ENCODE results near the gene DAPK2.

The DAPK2 gene

GRCh38 chr15:63874616-63875015, 171.7 kb downstream of the DAPK2 start:
- H3K27ac Mint-ChIP-seq, result no peak overlapping the region
- peaks cover 25% of the 10 kb centered on the region for H3K4me1 Mint-ChIP-seq (ENCODE audit: low read depth)

DNA sequence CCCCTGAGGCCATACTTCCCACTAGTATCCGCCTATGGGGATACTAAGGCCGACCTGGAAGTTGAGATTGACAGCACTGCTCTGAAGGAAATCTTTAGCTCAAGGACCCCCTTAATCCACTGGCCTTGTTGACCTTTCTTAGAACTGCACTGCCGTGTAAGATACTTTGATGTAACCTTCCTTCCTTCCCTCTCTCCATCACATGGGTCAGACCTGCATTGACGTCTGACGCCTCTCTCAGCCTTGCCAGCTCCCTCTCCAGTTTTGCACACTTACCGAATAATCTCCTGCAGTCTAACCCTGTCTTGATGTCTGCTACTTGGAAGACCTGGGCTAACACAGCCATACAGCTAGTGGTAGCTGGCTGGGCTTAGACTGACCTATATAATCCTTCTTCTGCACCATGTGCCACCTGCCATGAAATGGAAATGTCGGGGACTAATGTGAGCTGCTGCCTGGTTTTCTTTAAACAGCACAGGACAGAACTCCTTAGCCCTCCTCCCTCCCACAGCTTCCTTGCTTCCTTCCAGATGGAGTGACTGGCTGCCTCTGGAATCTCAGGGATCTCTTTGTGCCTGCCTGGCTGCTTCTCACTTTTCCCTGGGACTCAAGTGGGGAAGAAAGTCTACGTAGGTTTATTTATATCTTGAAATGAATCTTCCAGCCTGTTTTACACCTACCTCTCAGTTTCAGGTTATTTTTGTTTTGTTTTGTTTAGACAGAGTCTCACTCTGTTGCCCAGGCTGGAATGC, 173.3 kb downstream of the DAPK2 start:
- Mint-ChIP-seq H3K27ac (no peak overlapping the region), H3K4me1 (ENCODE audit: low read depth) (peaks cover 31% of the 10 kb centered on the region), H3K9me3 (peaks cover 7% of the 10 kb centered on the region), H3K4me3 (no peak overlapping the region), H3K27me3 (no peaks in the 10 kb centered on the region), H3K36me3 (ENCODE audit: low read depth) (no peaks in the 10 kb centered on the region)

More at GRCh38 chr15:63874616-63875015, 171.7 kb downstream of the DAPK2 start:
- Mint-ChIP-seq H3K9me3 (peaks cover 7% of the 10 kb centered on the region), H3K4me3 (no peak overlapping the region), H3K36me3 (ENCODE audit: low read depth) (no peaks in the 10 kb centered on the region), H3K27me3 (no peaks in the 10 kb centered on the region)

DNA sequence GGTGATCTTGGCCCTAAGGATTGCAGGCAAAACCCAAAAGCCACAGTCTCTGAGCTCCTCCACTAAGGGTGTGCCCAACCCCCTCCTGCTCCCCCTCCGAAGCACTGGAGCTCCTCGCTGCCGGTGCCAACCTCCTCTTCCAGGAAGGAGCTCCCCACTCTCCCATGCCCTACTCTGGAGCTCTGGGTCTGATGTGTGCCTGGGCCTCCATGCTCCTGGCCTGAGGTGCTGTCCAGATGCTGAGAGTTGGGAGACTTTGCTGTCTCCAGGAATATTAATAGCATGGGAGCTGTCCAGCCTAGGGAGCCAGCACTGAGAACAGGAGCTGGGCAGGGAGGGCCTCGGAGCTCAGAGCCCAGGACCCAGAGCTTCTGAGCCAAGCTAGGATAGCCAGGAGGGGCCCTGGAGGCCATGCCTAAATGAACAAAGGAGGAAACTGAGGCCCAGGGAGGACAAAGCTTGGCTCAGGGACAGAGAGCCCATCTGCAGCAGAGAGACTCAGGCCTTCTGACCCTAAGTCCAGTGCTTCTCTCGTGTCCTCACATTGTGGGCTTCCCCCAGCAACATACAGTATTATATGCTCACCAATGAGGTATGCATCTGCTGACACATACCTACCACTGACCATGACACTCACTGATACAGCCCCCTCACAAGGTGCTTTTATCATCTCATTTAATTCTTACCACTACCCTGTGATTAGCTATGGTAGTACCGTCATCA, 175.6 kb downstream of the DAPK2 start:
- Mint-ChIP-seq H3K36me3 (ENCODE audit: low read depth) (no peaks in the 10 kb centered on the region), H3K4me1 (ENCODE audit: low read depth) (peaks cover 26% of the 10 kb centered on the region), H3K4me3 (no peak overlapping the region), H3K9me3 (peaks cover 7% of the 10 kb centered on the region), H3K27me3 (no peaks in the 10 kb centered on the region), H3K27ac (peak overlapping the region; percentile 84)

DNA sequence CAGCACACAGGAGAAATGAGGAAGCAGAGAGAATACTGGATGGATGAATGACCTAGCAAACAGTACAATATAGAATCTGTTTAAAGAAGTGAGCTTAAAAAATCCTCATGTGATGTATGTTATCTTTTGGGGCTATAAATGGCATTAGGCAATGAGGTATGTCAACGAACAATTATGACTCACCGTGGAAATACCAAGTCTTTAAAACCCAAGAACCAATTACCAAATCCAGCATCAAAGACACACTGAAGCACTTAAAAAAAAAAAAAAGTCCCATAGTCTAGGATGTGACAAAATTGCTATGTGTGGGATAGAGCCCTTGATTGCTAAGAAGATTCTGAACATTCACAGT, 176.3 kb downstream of the DAPK2 start:
- Mint-ChIP-seq H3K27ac (peak overlapping the region; percentile 84), H3K27me3 (no peaks in the 10 kb centered on the region), H3K4me1 (ENCODE audit: low read depth) (peaks cover 26% of the 10 kb centered on the region), H3K9me3 (peaks cover 7% of the 10 kb centered on the region), H3K4me3 (peak overlapping the region; percentile 42), H3K36me3 (ENCODE audit: low read depth) (no peaks in the 10 kb centered on the region)

- Mint-ChIP-seq H3K4me1 (ENCODE audit: low read depth) (peaks cover 26% of the 10 kb centered on the region), H3K4me3 (peak overlapping the region; percentile 42), H3K36me3 (ENCODE audit: low read depth) (no peaks in the 10 kb centered on the region), H3K9me3 (peaks cover 7% of the 10 kb centered on the region), H3K27ac (peak overlapping the region; percentile 84), H3K27me3 (no peaks in the 10 kb centered on the region)
Measured at GRCh38 chr15:63869371-63870042, 176.8 kb downstream of the DAPK2 start.

DNA sequence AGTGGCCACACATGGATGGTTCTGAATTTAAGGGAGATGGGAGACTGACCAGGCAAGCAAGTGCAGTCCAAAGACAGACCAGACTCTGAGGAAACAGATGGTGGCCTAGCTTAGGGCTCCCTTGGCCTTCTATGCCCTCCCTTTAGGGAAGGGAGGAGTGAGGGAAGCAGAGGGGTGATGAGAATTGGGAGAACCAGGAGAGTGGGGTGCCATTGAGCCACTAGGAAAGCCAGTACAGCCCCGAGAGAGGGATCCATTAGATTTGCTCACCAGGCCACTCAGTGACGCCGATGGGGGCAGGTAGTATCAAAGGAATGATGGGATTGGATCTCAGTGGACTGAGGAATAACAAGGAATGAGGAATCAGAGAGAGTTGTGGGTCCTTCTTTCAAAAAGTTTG, 182.1 kb downstream of the DAPK2 start:
- Mint-ChIP-seq H3K4me3 (no peak overlapping the region), H3K4me1 (ENCODE audit: low read depth) (peaks cover 24% of the 10 kb centered on the region), H3K36me3 (ENCODE audit: low read depth) (no peaks in the 10 kb centered on the region), H3K27me3 (no peaks in the 10 kb centered on the region), H3K9me3 (no peaks in the 10 kb centered on the region), H3K27ac (no peak overlapping the region)

DNA sequence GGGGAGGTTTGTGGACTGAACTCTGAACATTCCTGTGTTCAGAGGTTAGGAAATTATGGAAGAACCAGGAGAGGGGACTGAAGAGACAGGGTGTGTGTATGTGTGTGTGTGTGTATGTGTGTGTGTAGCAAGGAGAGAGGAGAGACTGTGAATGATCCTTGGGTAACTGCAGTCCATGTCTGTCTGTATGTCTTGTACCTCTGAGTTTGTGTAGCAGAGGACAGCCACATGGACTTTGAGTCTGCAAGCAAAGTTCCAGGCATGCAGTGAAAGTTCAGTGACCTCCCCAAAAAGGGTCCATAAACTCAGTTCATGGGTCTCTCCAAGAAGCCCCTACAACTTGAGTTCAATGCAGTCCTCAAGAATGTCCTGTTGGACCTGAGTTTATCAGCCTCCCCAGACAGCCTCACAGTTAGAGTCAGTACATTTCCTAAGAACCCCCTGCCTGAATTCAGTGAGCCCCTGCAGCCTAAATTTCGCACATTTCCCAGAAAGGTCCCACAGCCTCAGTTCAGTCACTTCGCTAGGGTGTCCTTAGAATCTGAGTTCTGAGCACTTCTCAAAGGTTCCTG, 184.3 kb downstream of the DAPK2 start:
- Mint-ChIP-seq H3K36me3 (ENCODE audit: low read depth) (no peaks in the 10 kb centered on the region), H3K27ac (no peak overlapping the region), H3K4me3 (no peak overlapping the region), H3K9me3 (no peaks in the 10 kb centered on the region), H3K4me1 (ENCODE audit: low read depth) (peaks cover 39% of the 10 kb centered on the region), H3K27me3 (no peaks in the 10 kb centered on the region)

DNA sequence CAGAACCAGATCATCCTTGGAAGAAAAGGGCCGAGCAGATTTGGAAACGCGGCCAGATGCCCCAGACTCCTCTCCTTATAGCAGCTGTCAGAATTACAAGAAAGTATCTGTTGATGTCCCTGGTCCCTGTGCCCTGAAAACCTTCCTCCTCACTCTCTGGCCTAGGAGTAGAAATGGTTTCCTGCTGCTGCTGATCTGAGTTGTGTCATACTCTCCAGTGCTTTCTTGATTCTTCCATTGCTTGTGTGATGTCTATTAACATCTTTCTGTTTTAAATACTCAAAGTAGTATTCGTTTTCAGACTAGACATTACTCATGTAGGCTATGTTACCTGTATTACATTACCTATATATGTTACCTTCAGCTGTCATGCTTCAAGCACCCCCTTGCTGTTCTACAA, 185.7 kb downstream of the DAPK2 start:
- no peaks in the 10 kb centered on the region for H3K36me3 Mint-ChIP-seq (ENCODE audit: low read depth)
- no peaks in the 10 kb centered on the region for H3K9me3 Mint-ChIP-seq
- no peak overlapping the region for H3K4me3 Mint-ChIP-seq
- peaks cover 51% of the 10 kb centered on the region for H3K4me1 Mint-ChIP-seq (ENCODE audit: low read depth)
- peak overlapping the region; percentile 51 for H3K27ac Mint-ChIP-seq
- H3K27me3 Mint-ChIP-seq, result no peaks in the 10 kb centered on the region

- Mint-ChIP-seq H3K27me3 (no peaks in the 10 kb centered on the region), H3K36me3 (ENCODE audit: low read depth) (no peaks in the 10 kb centered on the region), H3K9me3 (no peaks in the 10 kb centered on the region), H3K4me3 (peak overlapping the region; percentile 17), H3K27ac (peak overlapping the region; percentile 65), H3K4me1 (ENCODE audit: low read depth) (peaks cover 55% of the 10 kb centered on the region)
Measured at GRCh38 chr15:63860155-63860554, 186.1 kb downstream of the DAPK2 start.

DNA sequence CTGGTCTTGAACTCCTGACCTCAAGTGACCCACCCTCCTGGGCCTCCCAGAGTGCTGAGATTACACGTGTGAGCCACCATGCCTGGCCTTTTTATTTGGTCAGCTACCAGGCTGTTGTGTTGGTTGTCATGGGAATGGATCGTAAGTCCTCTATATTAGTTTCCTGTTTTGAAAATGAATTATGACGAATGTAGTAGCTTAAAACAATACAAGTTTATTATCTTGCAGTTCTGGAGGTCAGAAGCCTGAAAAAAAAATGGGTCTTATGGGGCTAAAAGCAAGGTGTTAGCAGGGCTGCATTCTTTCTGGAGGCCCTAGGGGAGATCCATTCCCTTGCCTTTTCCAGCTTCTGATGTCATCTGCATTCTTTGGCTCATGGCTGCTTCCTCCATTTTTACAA, 187.4 kb downstream of the DAPK2 start:
- H3K4me3 Mint-ChIP-seq, result no peak overlapping the region
- peaks cover 61% of the 10 kb centered on the region for H3K4me1 Mint-ChIP-seq (ENCODE audit: low read depth)
- no peaks in the 10 kb centered on the region for H3K36me3 Mint-ChIP-seq (ENCODE audit: low read depth)
- H3K27me3 Mint-ChIP-seq, result no peaks in the 10 kb centered on the region
- peak overlapping the region; percentile 17 for H3K27ac Mint-ChIP-seq
- no peaks in the 10 kb centered on the region for H3K9me3 Mint-ChIP-seq

- no peaks in the 10 kb centered on the region for H3K36me3 Mint-ChIP-seq (ENCODE audit: low read depth)
- H3K9me3 Mint-ChIP-seq, result no peaks in the 10 kb centered on the region
- H3K4me1 Mint-ChIP-seq (ENCODE audit: low read depth), result peaks cover 61% of the 10 kb centered on the region
- H3K27me3 Mint-ChIP-seq, result no peaks in the 10 kb centered on the region
- no peak overlapping the region for H3K27ac Mint-ChIP-seq
- H3K4me3 Mint-ChIP-seq, result no peak overlapping the region
Measured at GRCh38 chr15:63858448-63858847, 187.8 kb downstream of the DAPK2 start.

DNA sequence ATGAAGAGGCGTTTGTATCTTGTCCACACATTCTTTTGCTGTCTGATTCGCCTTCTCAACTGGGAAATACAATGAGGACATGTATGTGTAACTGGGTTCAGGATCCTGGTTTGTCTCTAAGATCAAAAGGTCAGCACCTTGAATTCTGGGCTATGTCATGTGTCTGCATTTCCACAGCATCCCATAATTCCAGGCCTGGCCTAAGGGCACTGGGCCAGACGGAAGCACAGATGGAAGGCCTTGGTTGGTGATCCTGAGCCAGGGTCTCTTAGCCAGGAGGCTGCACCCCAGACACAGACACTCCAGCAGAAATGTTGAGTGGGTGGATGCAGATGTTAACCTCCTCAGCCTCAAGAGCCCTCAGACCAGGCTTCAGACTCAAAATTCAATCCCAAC, 188.8 kb downstream of the DAPK2 start:
- Mint-ChIP-seq H3K27ac (no peak overlapping the region), H3K27me3 (no peaks in the 10 kb centered on the region), H3K4me3 (no peak overlapping the region), H3K4me1 (ENCODE audit: low read depth) (peaks cover 61% of the 10 kb centered on the region), H3K36me3 (ENCODE audit: low read depth) (no peaks in the 10 kb centered on the region), H3K9me3 (no peaks in the 10 kb centered on the region)

Data from stimulated activated naive CD8-positive, alpha-beta T cell treated with anti-CD3 and anti-CD28 coated beads, Interleukin-15, Interleukin-2, amounts not matched to agents 100 ng/mL and 50 ng/mL, for 24 hours (primary cell).